Mucosa of rectum (tissue), 2 donors: ENCODE results near the gene PDK3.

Experiments
- H3K27ac ChIP-seq, 2 donors: one replicate each; pipeline ENCODE4 v1.7.0; 2013; ENCODE audit warnings: inconsistent platforms in 2 of 2, low read depth in 2 of 2, low read length in 2 of 2
- H3K27me3 ChIP-seq, 2 donors: one replicate each; pipeline ENCODE4 v1.7.0; 2013; ENCODE audit warnings: low read length in 2 of 2; ENCODE audit not compliant: control insufficient read depth in 2 of 2, insufficient read depth in 2 of 2
- H3K36me3 ChIP-seq, 2 donors: one replicate each; pipeline ENCODE4 v1.7.0; 2013; ENCODE audit warnings: low read length in 2 of 2; ENCODE audit not compliant: control insufficient read depth in 2 of 2, insufficient read depth in 2 of 2
- H3K4me1 ChIP-seq, 2 donors: one replicate each; pipeline ENCODE4 v1.7.0; 2013; ENCODE audit warnings: low read length in 2 of 2, mild to moderate bottlenecking in 1 of 2; ENCODE audit not compliant: control insufficient read depth in 2 of 2, insufficient read depth in 2 of 2
- H3K4me3 ChIP-seq, 2 donors: one replicate each; pipeline ENCODE4 v1.7.0; 2013; ENCODE audit warnings: low read length in 2 of 2
- H3K9ac ChIP-seq, 2 donors: one replicate each; pipeline ENCODE4 v1.7.0; 2013; ENCODE audit warnings: low read length in 2 of 2, low read depth in 1 of 2, mild to moderate bottlenecking in 1 of 2
- H3K9me3 ChIP-seq, 2 donors: one replicate each; pipeline ENCODE4 v1.7.0; 2013; ENCODE audit warnings: low read length in 2 of 2; ENCODE audit not compliant: control insufficient read depth in 2 of 2
- donor health status: healthy.
- donor health status: Normal muscosa, but diverticular disease.

The PDK3 gene

GRCh38 chrX:24495700-24496099 lies 30.6 kb downstream of the PDK3 start:
- no peak overlapping the region for H3K9ac ChIP-seq
- H3K4me3 ChIP-seq, result no peak overlapping the region
- no peaks in the 10 kb centered on the region for H3K27me3 ChIP-seq
- no peaks in the 10 kb centered on the region for H3K36me3 ChIP-seq
- H3K27ac ChIP-seq, result peak overlapping the region; percentile 40 to 60
- H3K4me1 ChIP-seq, result peaks cover 12 to 14% of the 10 kb centered on the region in 2 donors
- no peaks in the 10 kb centered on the region for H3K9me3 ChIP-seq

- Histone ChIP-seq H3K27ac (no peak overlapping the region), H3K4me3 (no peak overlapping the region), H3K9ac (no peak overlapping the region), H3K9me3 (no peaks in the 10 kb centered on the region), H3K27me3 (no peaks in the 10 kb centered on the region), H3K36me3 (no peaks in the 10 kb centered on the region), H3K4me1 (peaks cover 12 to 14% of the 10 kb centered on the region in 2 donors)
Observed at GRCh38 chrX:24498181-24498580, 33.1 kb downstream of the PDK3 start.

DNA sequence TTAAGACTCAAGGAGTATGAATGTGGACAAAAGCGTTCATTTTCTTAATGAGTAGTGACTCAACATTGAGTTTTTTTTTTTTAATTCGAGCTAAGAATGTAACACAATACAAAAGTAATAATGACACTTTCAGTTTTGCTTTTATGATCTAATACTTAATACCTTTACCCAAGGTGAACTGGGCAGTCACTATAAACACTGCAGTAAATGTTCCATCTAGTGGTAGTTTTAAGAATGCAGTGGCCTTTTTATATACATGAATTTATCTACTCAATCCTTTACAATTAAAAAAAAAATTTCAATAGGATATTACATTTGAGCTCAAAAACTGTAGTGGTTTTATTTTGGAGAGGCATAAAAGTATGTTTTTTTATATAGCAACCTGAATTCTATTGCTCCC lies 33.9 kb downstream of the PDK3 start:
- Histone ChIP-seq H3K27ac (no peak overlapping the region), H3K36me3 (no peaks in the 10 kb centered on the region), H3K9ac (no peak overlapping the region)

DNA sequence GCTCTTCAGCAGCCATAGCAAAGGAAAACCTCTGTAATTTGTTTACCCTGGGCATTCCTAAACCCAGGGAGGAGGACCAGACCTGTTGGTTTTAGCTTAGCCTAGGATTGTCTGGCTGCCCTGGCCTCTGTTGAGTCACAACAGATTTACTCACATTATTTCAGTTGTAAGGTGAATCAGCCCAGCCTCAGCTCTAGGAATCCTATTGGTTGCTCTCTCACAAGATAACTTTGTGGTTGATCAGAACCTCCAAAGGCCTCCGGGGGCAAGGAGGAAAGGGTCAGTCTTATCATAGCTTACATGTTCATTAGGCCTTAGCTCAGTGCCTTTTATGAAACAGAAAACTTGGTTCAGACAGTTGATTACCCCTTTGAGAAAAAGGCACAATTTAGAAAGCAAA lies 41.0 kb downstream of the PDK3 start:
- Histone ChIP-seq H3K36me3 (peaks cover 0 to 4% of the 10 kb centered on the region in 2 donors), H3K27ac (no peak overlapping the region), H3K9me3 (no peaks in the 10 kb centered on the region), H3K9ac (no peak overlapping the region), H3K27me3 (no peaks in the 10 kb centered on the region), H3K4me1 (no peaks in the 10 kb centered on the region), H3K4me3 (no peak overlapping the region)

More for the DNA sequence above, 33.9 kb downstream of the PDK3 start:
- H3K27me3 ChIP-seq, result no peaks in the 10 kb centered on the region
- H3K4me1 ChIP-seq, result peaks cover 7 to 8% of the 10 kb centered on the region in 2 donors
- no peak overlapping the region for H3K4me3 ChIP-seq
- H3K9me3 ChIP-seq, result no peaks in the 10 kb centered on the region

- Histone ChIP-seq H3K4me1 (no peaks in the 10 kb centered on the region), H3K9ac (no peak overlapping the region), H3K27ac (no peak overlapping the region), H3K36me3 (peaks cover 0 to 4% of the 10 kb centered on the region in 2 donors), H3K9me3 (no peaks in the 10 kb centered on the region), H3K4me3 (no peak overlapping the region), H3K27me3 (no peaks in the 10 kb centered on the region)
Observed at GRCh38 chrX:24508375-24508774, 43.3 kb downstream of the PDK3 start.

DNA sequence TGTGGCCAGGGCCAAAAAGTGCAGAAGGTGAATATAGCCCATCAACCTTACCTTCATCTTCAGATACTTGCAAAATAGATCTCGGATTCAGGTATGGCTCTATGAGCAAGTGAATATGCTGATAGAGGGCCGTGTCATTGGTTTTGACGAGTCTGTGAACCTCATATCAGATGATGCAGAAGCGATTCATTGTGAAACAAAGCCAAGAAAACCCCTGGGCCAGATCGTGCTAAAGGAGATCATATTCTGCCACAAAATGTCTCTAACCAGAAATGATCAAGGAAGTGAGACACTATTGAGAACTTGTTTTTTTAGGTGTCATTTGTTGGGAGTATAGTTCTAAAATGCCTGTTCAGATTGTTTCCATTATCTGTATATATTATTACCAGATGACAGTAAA lies 48.3 kb downstream of the PDK3 start:
- no peak overlapping the region for H3K9ac ChIP-seq
- H3K36me3 ChIP-seq, result no peaks in the 10 kb centered on the region
- H3K4me1 ChIP-seq, result no peaks in the 10 kb centered on the region
- no peak overlapping the region for H3K27ac ChIP-seq
- H3K27me3 ChIP-seq, result no peaks in the 10 kb centered on the region
- H3K4me3 ChIP-seq, result no peak overlapping the region
- no peaks in the 10 kb centered on the region for H3K9me3 ChIP-seq

GRCh38 chrX:24515447-24515846 lies 50.4 kb downstream of the PDK3 start:
- H3K27ac ChIP-seq, result no peak overlapping the region
- H3K27me3 ChIP-seq, result no peaks in the 10 kb centered on the region
- no peaks in the 10 kb centered on the region for H3K4me1 ChIP-seq
- no peaks in the 10 kb centered on the region for H3K36me3 ChIP-seq
- no peak overlapping the region for H3K4me3 ChIP-seq
- H3K9ac ChIP-seq, result no peak overlapping the region
- no peaks in the 10 kb centered on the region for H3K9me3 ChIP-seq

DNA sequence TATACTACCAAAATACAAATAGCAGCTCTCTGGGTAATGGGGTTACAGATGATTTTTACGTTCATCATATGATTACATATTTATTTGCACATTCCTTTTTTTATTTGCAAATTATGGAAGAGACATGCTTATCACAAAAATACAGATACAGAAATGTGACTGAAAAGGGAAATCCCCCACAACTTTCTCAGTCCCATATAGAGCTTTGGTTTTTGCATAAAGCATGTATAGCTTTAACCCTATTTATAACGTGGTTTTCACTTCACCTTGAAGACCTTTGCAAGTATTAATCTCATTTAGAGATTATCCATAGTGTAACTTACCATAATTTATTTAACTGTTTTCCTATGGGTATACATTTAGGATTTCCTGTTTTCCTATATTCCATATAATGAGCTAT lies 55.4 kb downstream of the PDK3 start:
- Histone ChIP-seq H3K4me1 (no peaks in the 10 kb centered on the region), H3K27me3 (no peaks in the 10 kb centered on the region), H3K9ac (no peak overlapping the region), H3K36me3 (no peaks in the 10 kb centered on the region), H3K27ac (no peak overlapping the region), H3K4me3 (no peak overlapping the region), H3K9me3 (no peaks in the 10 kb centered on the region)

GRCh38 chrX:24525455-24525854 lies 60.4 kb downstream of the PDK3 start:
- Histone ChIP-seq H3K27me3 (peaks cover 0 to under 1% of the 10 kb centered on the region in 2 donors), H3K4me1 (no peaks in the 10 kb centered on the region), H3K9me3 (no peaks in the 10 kb centered on the region), H3K27ac (no peak overlapping the region), H3K4me3 (no peak overlapping the region), H3K9ac (no peak overlapping the region), H3K36me3 (peaks cover 0 to 8% of the 10 kb centered on the region in 2 donors)

- H3K36me3 ChIP-seq, result peaks cover 0 to 8% of the 10 kb centered on the region in 2 donors
- H3K9me3 ChIP-seq, result no peaks in the 10 kb centered on the region
- H3K27ac ChIP-seq, result no peak overlapping the region
- H3K9ac ChIP-seq, result no peak overlapping the region
- no peaks in the 10 kb centered on the region for H3K4me1 ChIP-seq
- peaks cover 0 to 2% of the 10 kb centered on the region in 2 donors for H3K27me3 ChIP-seq
- no peak overlapping the region for H3K4me3 ChIP-seq
Observed at GRCh38 chrX:24526616-24527015, 61.5 kb downstream of the PDK3 start.

GRCh38 chrX:24528605-24529004 lies 63.5 kb downstream of the PDK3 start:
- Histone ChIP-seq H3K4me3 (no peak overlapping the region), H3K4me1 (no peaks in the 10 kb centered on the region), H3K9me3 (no peaks in the 10 kb centered on the region), H3K36me3 (peaks cover 0 to 8% of the 10 kb centered on the region in 2 donors), H3K27me3 (peaks cover 0 to 2% of the 10 kb centered on the region in 2 donors), H3K9ac (no peak overlapping the region), H3K27ac (no peak overlapping the region)
